Panc1 (cell line): ENCODE results near the gene TSPAN15.

ENCODE experiments used
- CTCF ChIP-seq: fragments of 450-650 bp; IDR thresholded peaks from 2 replicates; pipeline ENCODE4 v1.5.1; 2017; ENCODE audit warnings: mild to moderate bottlenecking
- POLR2AphosphoS5 ChIP-seq: IDR thresholded peaks from 2 replicates; pipeline ENCODE4 v1.6.1; 2012; ENCODE audit warnings: mild to moderate bottlenecking, low read depth, low read length, moderate library complexity
- REST ChIP-seq, 2 experiments: IDR thresholded peaks; 2 replicates each; pipeline ENCODE4 v1.6.1; 2011 to 2012; ENCODE audit warnings: low read depth in 2 of 2, control low read depth in 1 of 2, low read length in 1 of 2, mild to moderate bottlenecking in 1 of 2, moderate library complexity in 1 of 2; ENCODE audit not compliant: insufficient read depth in 1 of 2
- SIN3A ChIP-seq: IDR thresholded peaks from 2 replicates; pipeline ENCODE4 v1.6.1; 2012; ENCODE audit warnings: low read depth, mild to moderate bottlenecking, low read length, moderate library complexity, borderline replicate concordance; ENCODE audit not compliant: insufficient read depth
- TCF7L2 ChIP-seq: IDR thresholded peaks from 2 replicates; pipeline ENCODE4 v1.6.1; 2011; ENCODE audit warnings: mild to moderate bottlenecking, low read depth, low read length, inconsistent platforms

GRCh38 chr10:69404786-69405185 is 46.5 kb upstream of the TSPAN15 start:
- TF ChIP-seq REST (IDR thresholded peaks at IDR 0.05; ENCODE audit: insufficient read depth in 1 of 2, low read depth in 2 of 2, low read length in 1 of 2) (no peak), CTCF (no peak), POLR2AphosphoS5 (no peak), SIN3A (no peak), TCF7L2 (no peak)
